ENCODE data around the gene FAM200A.
"Not testable (repeated sequence)": the region's sequence is repeated elsewhere in the genome, so short reads cannot be mapped to it uniquely, and the experiment has no call there.

Gene FAM200A

GRCh38 chr7:99551767-99552463 lies at the start of gene FAM200A:
Gene FAM200A, minus strand, starts transcription at chr7:99552114. Its CDS starts 3,707 bp downstream, at chr7:99548407.
- DNase-seq (ENCODE audit: low read depth in 1 of 2, low spot score in 1 of 2): peak; percentile 62 to 72

GRCh38 chr7:99599836-99600235 lies 47.9 kb upstream of the FAM200A start:
- no peak for DNase-seq (ENCODE audit: low read depth in 1 of 2, low spot score in 1 of 2)

- no peak for DNase-seq (ENCODE audit: low read depth in 1 of 2, low spot score in 1 of 2)
Measured at GRCh38 chr7:99597762-99598501, 46.0 kb upstream of the FAM200A start, which contains the start of gene TMEM225B. Gene TMEM225B, plus strand, starts transcription at chr7:99598267. Its CDS starts 6,122 bp downstream, at chr7:99604389.

GRCh38 chr7:99596408-99596955 lies 44.6 kb upstream of the FAM200A start:
- no peak for DNase-seq (ENCODE audit: low read depth in 1 of 2, low spot score in 1 of 2)

- no peak for DNase-seq (ENCODE audit: low read depth in 1 of 2, low spot score in 1 of 2)
Measured at GRCh38 chr7:99594948-99595745, 43.2 kb upstream of the FAM200A start.

GRCh38 chr7:99588868-99589267 lies 37.0 kb upstream of the FAM200A start:
- no peak for DNase-seq (ENCODE audit: low read depth in 1 of 2, low spot score in 1 of 2)

GRCh38 chr7:99580778-99581332 lies 28.9 kb upstream of the FAM200A start:
- DNase-seq (ENCODE audit: low read depth in 1 of 2, low spot score in 1 of 2): not testable (repeated sequence)

- peak; percentile 39 to 43 for DNase-seq (ENCODE audit: low read depth in 1 of 2, low spot score in 1 of 2)
Measured at GRCh38 chr7:99579956-99580777, 28.3 kb upstream of the FAM200A start.

- no peak for DNase-seq (ENCODE audit: low read depth in 1 of 2, low spot score in 1 of 2)
Measured at GRCh38 chr7:99579281-99579955, 27.5 kb upstream of the FAM200A start.

- no peak for DNase-seq (ENCODE audit: low read depth in 1 of 2, low spot score in 1 of 2)
Measured at GRCh38 chr7:99576251-99576650, 24.3 kb upstream of the FAM200A start.

- DNase-seq (ENCODE audit: low read depth in 1 of 2, low spot score in 1 of 2): no peak
Measured at GRCh38 chr7:99573257-99573656, 21.3 kb upstream of the FAM200A start.

GRCh38 chr7:99571768-99572167 lies 19.9 kb upstream of the FAM200A start:
- DNase-seq (ENCODE audit: low read depth in 1 of 2, low spot score in 1 of 2): no peak

GRCh38 chr7:99568770-99569169 lies 16.9 kb upstream of the FAM200A start:
- DNase-seq (ENCODE audit: low read depth in 1 of 2, low spot score in 1 of 2): not testable (repeated sequence)

GRCh38 chr7:99563650-99564049 lies 11.7 kb upstream of the FAM200A start:
- no peak for DNase-seq (ENCODE audit: low read depth in 1 of 2, low spot score in 1 of 2)

- no peak for DNase-seq (ENCODE audit: low read depth in 1 of 2, low spot score in 1 of 2)
Measured at GRCh38 chr7:99562832-99563231, 10.9 kb upstream of the FAM200A start.

GRCh38 chr7:99562114-99562784 lies 10.3 kb upstream of the FAM200A start:
- no peak for DNase-seq (ENCODE audit: low read depth in 1 of 2, low spot score in 1 of 2)

GRCh38 chr7:99561737-99562051 lies 9.8 kb upstream of the FAM200A start:
- no peak for DNase-seq (ENCODE audit: low read depth in 1 of 2, low spot score in 1 of 2)

- no peak for DNase-seq (ENCODE audit: low read depth in 1 of 2, low spot score in 1 of 2)
Measured at GRCh38 chr7:99560834-99561736, 9.2 kb upstream of the FAM200A start.
